Subcutaneous adipose tissue (tissue), 4 donors: ENCODE data around the gene PCNX1. TPM values are rescaled to one million over a fixed set of nuclear protein-coding genes. Genes with fewer than 3 reads are reported as not detected.

Experiments used
- total RNA-seq, 4 donors: library from RNA; depleted of rRNA; stranded (reverse); fragments of >200 nt; gene quantifications; one replicate each; pipeline ENCODE4 v1.1.0, GENCODE V29; 2016
- TF ChIP-seq, protein P1 (sequence below): fragments of 450-650 bp; IDR thresholded peaks from one replicate; pipeline ENCODE4 v1.5.1; 2016; ENCODE audit warnings: low read depth, mild to moderate bottlenecking, control low read depth, antibody characterized with exemption, moderate library complexity

The PCNX1 gene
- total RNA-seq, 4 donors from 2014 or later, result 72.2 to 109 (median 80.2) TPM

DNA sequence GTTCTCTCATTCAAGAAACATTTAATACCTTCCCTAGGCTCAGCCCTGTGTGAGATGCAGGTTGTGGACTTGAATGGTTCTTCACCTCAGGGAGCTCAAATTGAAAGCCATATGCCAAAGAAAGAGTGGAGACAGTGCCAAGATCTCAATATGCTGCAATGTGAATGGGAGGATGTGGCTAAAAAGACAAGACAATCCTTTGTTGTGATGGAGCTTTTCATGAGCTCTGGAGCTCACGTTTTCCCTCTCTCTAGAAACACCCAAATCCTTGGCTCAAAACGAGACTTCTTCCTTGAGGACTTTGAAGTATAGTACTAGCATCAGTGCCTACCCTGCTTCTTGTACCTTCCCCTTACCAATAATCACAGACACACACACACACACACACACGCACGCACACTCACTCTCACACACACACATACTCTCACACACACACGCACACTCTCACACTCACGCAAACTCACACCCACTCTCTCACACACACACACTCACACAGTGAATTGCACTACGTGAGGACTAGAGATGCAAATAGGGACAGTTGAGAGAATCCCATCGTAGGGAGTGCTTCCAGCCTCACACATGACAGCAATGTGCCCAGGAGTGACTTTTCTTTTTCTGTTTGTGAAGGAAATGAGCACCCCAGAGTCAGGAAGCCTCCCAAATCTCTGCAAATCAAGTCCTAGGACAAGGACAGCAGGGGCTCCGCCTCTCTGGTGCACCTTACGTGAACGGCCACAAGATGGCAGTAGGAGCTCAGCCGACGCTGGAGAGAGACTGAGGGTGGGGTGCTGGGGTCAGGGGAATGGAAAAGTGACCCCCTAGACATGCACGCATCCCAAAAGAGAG is 231.4 kb downstream of the PCNX1 start:
- TF ChIP-seq, protein P1, sequence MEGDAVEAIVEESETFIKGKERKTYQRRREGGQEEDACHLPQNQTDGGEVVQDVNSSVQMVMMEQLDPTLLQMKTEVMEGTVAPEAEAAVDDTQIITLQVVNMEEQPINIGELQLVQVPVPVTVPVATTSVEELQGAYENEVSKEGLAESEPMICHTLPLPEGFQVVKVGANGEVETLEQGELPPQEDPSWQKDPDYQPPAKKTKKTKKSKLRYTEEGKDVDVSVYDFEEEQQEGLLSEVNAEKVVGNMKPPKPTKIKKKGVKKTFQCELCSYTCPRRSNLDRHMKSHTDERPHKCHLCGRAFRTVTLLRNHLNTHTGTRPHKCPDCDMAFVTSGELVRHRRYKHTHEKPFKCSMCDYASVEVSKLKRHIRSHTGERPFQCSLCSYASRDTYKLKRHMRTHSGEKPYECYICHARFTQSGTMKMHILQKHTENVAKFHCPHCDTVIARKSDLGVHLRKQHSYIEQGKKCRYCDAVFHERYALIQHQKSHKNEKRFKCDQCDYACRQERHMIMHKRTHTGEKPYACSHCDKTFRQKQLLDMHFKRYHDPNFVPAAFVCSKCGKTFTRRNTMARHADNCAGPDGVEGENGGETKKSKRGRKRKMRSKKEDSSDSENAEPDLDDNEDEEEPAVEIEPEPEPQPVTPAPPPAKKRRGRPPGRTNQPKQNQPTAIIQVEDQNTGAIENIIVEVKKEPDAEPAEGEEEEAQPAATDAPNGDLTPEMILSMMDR, result no peak

DNA sequence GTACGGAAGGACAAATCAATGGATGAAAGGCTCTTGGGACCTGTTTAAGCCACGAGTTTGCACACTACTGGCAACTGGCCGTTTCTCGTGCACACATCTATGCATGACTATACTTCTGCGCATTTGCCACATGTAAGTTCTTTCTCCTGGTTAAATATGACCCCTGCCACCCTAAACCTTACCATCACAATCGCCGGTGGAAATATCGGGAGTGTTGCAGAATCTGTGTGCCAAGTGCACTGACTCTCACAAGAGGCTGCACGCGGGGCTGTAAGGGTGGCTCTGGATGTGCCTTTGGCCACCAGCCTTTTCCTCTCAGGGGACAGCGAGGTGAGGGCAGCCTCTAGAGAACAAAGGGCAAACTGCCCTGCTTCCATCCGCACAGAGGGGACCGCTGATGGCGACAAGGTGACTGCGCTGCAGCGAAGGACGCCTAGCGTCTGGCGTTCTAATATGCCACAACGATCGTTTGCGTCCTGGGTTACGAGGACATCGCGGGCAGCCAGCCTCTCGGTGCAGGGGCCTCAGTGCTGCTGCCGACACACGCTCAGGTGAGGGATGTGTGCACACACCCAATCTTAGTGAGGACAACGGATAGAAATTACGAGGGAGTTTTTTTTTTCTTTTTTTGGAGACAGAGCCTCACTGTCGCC is 232.2 kb downstream of the PCNX1 start:
- TF ChIP-seq, protein P1, result no peak

DNA sequence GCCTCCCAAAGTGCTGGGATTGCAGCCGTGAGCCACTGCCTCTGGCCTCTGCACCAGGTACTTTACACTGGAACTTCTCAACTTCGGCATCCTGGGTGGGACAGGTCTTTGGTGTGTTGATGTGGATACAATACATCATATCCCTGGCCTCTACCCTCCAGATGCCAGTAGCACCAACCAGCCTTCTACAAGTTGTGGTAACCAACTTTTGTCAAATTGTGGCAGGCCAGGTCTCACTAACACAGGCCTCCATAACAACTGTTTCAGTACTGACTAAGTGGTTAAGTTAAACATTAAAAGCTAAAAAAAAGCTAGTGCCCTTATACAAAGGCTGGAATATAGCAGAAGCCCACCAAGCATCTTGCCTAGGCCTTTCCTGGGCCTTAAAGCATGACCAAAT is 232.9 kb downstream of the PCNX1 start:
- TF ChIP-seq, protein P1, result no peak

DNA sequence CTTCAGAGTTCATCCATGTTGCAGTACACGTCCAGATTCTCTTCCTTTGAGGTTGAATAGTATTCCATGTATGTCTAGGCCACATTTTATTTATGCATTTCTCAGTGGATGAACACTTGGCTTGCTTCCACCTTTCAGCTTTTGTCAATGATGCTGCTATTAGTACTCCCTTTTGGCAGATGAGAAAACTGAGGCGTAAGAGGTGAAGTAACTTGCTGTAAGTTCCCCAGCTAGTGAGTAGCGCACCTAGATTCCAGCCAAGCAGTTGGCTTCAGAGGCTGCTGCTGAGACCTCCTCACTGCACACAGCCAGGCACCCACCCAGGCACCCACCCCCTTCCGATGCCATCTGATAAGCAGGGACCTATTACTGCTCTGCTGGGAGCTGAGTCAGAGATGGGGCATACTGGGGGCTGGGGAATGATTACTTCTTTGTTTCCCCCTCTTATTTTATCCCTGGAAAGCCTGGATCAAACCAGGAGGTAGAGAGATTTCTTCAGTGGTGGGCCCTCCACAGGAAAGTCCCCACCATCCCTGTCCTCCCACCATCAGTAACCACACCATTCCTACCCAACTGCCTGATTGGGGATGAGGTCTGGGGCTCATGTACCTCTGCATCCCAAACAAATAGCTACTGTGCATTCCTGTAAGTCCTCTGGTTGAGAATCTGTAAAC is 234.6 kb downstream of the PCNX1 start:
- TF ChIP-seq, protein P1, result no peak

DNA sequence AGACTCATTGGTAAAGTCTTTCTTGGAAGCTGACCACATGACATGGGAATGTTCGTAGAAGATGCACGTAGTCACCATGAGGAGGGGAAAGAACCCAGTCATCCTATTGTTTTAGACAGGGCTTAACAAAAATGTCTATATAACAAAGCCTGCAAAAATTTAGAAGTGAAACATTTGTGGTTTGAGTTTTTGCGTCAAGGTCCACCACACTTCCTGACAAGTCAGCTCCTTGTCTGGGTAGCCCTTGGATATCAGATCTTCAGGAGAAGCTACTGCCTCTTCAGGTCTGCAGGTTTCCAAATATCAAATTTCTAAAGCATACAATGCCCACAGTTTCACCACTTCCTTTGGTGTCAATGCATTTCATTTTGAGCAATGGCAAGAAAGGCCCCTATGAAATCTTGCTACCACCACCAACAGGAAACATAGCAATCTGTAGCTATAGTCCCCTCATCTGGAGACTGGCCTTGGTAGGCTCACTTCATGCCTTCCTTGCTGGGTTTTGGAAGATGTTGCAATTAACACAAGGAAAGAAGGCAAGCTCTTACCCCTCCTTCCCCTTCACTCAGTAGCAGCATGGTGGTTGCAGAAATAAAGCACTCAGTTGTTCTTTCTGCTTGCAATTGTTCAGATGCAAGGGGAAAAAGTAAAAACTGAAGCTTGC is 235.2 kb downstream of the PCNX1 start:
- TF ChIP-seq, protein P1, result no peak

DNA sequence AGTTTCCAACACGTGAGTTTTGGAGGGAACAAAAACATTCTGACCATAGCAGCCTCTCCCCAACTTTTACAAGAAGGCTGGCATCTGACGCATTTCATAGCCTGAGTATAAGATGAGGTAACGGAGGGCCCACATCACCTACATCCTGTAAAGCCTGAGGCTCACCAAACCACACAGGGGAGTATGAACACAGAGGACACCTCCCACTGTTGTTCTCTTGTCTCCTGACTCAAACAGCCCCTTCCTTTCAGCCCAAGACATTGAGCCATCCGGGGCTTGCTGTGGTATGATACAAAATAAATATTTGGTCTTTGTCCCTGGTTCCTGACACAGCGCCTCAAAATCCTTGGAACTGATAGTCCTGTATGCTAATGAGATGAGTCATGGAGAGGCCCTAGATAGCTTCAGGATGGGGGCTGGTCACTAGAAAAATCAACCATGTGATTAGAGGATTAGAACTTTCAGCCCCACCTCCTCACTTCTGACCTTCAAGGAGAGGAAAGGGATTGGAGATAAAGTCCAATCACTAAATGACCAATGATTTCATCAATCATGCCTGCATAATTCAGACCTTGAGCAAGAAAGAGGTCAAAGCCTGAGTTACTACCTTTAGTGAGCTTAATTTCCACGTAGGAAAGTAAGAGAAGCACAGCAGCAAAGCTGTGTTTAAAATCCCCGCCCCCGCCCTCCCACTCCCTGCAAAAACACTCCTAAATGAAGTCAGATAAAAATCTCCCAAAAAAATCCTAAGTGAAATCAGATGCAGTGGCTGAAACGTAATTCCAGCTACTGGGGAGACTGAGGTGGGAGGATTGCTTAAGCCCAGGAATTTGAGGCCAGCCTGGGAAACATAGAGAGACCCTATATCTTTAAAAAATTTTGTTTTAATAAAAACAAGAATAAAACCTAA is 236.4 kb downstream of the PCNX1 start:
- TF ChIP-seq, protein P1, result no peak
